AG20443 (cell line): ENCODE results near the gene ASB18.

ENCODE experiments used
- DNase-seq: peaks from one replicate; pipeline ENCODE4 v3.0.0; 2012; ENCODE audit warnings: low spot score, mixed read lengths

Gene ASB18

DNA sequence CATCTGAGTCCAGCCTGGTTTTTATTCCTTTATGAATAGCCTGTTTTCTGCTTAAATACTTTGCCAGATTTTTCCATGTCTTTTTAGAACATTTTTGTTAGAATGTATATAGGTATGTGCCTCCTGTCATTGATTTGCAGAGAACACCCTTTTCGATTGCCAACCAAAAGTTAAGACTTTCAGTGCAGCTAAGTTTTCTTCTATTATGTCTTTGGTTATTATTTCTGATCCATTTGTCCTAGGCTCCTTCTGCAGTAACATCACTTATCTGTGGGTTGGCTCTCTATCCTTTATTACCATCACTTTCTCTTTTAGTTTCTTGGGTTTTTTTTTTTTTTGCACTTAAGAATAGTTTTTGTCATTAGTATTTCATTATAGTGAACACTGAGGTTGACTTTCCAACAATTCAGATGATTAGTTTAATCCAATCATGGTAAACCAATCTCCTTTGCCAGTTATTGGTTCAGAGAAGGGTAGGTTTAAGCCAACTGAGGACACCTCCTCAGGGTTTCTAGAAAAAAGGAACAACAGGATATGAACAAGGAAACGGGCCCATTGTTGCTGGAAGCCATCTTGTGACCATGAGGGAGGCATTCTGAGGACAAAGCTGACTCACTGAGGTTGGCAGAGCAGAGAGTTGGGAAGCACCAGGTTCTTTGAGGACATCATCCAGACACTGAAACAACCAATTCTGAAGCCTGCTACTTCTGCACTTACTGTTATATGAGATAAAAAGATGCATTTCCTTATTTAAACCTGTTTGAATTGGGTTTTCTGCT is 58.1 kb downstream of the ASB18 start:
- DNase-seq, result no peak

DNA sequence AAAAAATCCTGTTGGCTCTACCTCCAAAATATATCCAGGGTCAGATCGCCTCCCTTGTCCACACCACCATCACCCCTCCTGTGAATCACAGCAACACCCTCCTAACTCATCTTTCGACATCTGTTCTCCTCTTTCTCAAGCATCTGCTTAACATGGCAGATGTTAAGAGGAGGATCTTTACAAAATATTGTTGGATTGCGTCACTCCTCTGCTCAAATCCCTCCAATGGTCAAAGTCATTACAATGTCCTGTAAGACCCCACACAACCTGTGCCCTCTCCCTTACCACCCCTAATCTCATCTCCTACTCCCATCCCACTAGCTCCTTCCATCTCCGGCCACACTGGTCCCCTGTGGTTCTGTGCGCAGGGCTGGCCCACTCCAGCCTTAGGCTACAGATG is 59.3 kb downstream of the ASB18 start:
- DNase-seq, result no peak

DNA sequence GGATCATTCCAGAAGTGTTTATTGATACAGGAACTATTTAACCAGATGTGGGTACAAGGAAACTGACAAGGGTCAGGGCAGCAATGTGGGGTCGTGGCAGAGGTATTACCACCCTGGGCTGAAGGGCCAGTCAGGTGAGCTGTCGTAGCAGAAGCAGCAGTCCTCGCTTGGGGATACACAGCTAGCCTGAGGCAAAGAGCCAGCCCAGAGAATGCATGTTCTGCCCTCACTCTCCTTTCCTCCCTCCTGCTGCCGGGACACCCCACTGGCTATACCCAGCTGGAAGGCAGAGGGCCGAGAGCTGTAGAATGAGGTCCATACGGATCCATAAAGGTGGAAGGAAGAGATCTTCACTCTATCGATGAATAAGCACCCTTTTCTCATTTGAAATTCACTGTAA is 63.8 kb downstream of the ASB18 start:
- DNase-seq, result no peak

DNA sequence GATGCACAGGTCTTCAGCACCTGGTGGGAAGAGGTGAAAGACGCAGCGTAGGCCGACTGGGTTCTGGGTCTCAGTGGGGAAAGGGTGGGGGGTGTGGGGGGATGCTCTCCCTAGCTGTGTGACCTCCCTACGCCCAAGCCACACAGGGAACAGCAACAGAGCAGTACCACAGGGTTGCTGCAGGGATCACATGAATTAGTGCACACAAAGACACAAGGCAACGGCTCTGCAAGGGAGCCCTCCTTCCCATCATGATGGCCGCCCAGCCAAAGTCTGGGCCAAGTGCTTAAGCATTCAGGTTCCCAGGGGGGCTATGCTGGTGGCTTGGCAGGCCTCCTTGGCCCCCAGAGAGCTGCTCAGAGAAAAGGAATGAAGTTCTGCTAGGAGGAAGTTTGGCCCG is 67.8 kb downstream of the ASB18 start:
- no peak for DNase-seq

DNA sequence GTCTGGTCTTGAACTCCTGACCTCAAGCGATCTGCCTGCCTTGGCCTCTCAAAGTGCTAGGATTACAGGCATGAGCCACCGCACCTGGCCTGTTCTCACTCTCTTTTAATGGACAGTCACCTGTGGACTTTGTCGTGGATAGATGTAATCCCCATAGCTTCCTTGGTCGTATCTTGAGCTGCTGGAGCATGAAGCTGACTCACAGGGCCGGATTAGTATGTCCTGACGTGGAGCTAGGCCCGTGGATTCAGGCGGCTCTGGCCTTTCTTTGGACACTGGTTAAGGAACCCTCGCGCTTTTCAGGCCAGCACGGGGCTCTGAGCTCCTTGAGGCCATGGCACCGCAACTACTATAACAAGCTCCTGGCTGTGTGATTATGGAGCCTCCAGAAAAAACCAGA is 68.5 kb downstream of the ASB18 start:
- no peak for DNase-seq

DNA sequence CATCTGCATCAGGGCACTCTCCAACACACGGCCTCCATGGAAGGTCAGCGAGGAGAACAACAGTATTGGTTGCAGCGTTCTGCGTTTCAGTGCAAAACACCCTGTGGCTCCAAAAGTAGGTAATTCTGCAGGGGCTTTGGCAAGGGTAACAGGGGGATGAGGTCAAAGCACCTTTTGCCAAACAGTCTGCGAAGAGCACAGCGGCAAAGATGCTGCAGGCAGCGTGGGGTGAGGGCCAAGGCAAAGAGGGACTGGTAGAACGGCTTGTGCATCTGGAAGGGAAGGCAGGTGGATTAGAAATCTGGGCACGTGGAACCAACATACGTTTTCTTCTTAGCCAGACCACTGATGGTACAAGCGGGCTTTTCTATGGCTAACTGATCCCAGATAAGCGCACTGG is 69.4 kb downstream of the ASB18 start:
- DNase-seq, result no peak

DNA sequence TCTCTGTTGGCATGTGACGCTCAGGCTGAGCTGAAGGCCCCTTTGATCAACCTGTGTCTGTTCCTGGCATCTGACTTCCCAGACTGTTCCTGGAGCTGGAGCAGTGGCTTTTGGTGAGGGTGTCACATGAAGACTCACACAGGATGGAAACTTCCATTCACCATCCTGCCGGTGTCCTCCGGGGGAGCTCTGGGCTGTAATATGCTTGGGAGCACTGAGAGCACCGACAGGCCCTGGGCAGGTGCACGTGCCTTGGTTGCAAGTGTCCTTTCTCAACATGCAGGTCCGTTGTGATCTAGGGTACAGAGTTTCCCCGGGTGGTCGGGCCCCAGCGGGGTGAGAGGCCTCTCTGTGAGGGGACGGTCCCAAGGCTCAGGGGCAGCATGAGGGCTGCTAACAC is 71.2 kb downstream of the ASB18 start:
- no peak for DNase-seq

DNA sequence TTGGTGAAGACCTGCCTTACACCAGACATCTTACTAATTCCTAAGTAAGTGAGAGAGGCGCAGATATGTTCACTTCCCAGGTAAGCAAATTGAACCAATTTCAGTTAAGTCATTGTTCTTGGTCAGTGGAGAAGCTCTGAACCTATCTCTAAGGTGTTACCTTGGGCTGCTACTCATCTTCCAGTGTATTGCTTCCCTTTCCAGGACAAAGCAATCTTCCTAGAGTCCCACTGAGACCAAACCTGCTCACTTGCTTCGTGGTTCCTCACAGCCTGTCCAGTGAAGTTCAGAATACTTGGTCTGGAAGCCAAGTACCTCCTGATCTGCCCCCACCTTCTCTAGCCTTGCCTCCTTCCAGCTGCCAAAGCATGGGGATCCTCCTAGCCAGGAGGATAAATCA is 73.5 kb downstream of the ASB18 start:
- no peak for DNase-seq

DNA sequence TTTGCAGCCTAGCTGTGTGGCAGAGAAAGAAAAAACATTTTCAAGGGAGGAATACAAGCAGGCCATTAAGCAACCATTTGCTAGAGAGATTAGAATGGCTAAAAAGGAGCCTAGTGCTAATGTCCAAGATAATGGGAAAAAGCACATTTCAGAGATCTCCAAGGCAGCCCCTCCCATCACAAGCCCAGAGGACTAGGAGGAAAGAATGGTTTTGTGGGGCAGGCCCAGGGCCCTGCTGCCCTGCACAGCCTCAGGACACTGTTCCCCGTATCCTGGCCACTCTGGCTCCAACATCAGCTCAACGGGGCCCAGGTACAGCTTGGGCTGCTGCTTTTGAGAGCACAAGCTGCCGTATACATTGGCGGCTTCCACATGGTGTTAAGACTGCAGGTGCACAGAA is 79.5 kb downstream of the ASB18 start:
- no peak for DNase-seq

DNA sequence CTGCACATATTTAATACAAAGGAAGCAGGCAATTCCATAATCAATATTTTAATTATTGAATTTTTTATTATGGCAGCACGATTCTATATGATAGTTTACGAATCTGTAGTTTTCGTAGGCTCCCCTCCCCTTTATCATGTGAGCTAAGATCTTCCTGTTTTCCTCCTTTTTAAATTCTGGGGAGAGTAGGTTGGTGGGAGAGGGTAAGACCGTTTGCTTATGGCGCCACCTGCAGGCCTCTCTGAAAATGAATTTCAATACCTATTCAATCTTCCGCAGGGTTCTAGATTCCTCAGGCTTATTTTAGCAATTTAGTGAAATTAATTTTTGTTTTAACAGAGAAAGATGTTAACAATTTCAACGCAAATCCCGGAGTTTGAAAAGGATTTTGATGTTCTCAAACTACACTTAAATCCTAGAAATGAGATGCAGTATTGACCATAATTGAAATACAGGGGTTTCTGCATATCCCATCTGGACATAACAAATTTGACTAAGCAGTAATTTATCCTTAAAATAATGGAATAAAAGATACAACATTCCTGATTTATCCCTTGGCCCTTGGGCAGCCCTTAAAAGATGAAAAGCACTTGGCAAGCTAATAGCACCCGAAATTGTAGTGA is 83.3 kb downstream of the ASB18 start:
- DNase-seq, result peak; percentile 74

DNA sequence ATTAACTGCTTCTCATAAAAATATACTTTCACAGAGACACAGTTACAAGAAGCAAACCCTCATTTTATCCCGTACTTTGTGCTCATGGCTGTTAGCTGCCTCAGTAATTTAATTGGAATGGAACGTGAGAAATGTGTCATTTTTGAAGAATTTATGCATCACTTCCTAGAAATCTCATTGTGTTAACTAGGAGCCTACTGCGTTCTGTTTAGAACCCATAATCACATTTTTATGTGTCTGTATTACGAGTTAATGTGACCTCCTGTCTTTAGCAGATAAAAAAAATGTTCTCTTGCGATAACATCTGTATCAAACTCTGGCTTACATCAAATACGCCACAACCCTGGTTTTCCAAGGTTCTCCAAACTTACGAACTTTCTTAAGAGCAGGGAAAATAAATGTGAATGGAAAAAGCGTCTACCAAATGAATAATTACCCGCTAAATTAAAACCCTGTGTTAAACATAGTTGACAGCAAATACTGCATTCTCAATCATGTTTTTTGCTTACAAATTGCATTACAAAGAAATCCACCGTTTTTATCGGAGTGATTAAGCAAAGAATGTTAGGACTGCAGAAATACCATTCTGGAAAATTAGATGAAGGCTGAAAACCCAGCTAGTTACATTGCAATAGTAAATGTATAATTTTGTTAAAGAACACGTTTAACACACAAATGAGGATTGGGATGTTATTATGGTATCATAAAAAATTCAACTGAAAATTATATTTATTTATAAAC is 84.0 kb downstream of the ASB18 start:
- DNase-seq, result peak; percentile 37

DNA sequence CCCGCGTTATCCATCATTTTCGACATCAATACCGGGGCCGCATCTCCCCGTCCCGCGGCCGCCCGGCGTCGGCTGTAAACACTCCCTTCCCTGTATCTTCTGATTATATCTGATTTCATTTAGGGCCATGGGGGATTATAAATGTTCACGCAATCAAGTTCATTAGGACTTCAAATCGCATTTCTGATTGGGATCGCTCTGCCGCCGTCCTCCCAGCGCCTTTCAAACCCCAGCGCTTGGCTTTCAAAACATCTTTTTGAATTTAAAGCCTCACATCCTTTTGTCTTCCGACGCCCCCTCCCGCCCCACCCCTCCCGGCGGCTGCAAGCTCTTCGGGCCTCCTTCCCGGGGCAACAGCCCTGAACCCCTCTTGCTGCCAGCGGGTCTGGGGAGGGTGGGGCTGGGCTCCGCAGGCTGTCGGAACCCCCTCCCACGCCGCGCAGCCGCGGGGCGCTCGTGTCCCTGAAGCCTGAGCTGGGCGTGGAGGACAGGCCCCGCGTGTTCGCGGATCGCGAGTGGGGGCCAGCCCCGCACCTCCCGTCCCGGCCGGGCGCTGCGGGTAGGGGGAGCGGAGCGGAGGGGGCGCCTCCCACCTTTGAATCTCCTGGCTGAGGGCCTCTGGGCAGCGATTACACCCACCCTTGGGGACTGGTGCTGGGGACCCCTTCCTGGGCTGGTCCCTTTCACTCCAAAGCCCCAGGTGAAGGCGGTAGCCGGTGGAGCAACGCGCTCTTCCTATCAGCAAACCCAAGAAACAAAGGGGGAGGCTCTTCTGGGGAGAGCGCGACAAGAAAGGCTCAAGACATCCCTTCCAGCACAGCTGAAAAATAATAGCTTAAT is 84.8 kb downstream of the ASB18 start:
- DNase-seq, result peak; percentile 40

DNA sequence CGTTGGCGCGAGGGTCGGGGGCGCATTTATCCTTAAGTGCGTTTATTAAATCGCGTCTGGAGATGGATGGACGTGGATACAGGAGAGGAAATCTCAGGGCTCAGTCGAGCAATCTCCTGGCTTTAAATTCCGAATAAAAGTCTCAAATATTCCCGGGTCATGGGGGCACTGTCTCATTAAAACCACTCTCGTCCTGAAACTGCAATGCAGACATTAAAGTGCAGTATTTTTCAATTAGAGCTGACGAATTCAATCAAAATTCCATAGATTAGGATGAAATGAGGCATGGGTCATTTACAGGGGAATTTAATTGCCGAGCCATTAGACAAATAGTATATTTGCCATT is 85.3 kb downstream of the ASB18 start:
- peak; percentile 18 for DNase-seq

DNA sequence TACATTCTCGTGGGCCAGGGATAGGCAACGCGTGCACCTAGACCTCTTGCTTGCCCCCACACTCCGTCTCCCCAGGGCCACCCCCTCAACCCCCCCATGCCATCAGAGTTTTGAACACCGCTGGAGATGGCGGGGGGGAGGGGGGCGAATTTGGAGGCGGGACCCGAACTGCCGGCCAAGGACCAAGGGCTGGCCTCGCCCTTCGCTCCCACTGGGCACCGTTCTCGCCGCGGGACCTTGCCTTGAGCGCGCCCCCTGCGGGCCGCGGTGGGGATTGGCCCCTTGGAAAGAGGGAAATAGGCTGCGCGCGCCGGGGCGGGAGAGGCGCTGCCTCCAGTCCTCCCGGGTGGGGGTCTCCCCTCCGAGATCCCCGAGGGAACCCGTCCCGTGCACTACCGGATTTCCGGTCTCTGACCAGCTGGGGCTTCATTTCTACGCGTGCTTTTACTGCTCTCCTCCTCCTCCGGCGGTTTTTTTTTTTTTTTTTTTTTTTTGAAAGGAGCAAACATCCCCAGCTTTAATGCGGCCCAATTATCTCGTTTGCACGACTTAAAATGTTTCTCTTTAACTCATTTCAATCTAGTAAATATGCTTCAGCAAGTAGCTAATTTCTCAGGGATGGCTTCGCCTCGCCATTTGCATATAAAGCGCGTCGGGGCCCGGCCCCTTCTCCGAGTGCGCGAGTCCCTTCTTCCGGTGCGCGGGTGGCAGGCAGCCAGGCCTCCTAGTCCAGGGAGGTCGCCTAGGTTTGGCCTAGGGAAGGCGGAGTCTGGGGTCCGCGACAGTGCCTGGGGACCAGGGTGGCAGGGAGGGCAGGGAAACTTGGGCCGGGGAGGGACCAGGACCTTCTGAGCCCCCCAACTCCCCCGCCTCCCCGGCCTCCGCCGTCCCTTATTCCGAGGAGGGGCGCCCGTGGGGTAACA is 86.0 kb downstream of the ASB18 start:
- DNase-seq, result peak; percentile 88

DNA sequence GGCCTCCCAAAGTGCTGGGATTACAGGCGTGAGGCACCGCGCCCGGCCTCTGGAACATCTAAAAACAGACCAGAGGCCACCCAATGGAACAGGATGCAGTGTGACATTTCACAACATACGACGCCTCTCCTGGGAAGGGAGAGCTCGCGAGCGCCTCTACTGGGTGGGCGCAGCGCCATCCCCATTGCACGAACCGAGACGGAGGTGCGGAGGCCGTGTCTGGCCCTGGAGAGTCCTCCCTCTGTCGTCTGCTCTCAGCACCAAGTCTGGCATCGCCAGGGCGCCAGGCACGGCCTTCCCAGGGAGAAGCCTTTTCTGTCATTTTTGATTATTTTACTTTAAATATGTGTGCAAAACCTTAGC is 86.6 kb downstream of the ASB18 start:
- DNase-seq, result peak; percentile 60

DNA sequence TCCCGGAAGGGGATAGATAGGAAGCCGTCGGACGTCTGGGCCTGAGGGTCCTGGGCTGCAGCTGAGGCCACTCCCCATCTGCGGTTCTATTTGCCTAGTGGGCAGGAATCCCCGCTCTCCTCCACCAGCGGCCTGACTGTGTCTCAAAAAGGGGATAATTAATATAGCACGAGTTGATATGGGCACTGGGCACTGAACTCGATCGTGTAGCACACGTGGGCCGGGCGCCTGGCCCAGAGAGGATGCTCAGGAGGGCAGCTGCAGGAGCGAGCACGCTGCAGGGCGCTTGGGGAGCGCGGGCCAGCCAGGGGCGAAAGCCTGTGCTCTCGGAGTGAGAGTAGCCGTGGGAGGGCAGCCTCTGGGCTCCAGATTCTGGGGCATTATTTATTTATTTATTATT is 87.3 kb downstream of the ASB18 start:
- peak; percentile 3 for DNase-seq

DNA sequence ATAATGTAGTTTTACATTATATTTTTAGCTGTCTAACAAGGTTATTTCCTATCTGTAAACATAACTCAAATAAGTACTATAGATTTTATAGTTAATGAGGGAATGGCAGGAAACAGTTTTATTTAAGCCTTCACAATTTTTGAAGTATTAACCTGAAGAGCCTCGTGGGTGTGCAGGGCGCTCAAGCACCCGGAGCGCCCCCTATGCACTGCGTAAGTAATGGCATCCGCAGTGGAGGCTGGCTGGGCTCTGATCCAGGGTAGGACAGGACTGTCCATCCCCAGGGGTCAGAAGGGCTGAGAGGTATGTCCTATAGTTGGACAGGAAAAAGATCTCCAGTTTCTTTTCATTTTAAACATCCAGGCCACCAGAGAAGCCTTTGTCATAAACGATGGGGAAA is 87.8 kb downstream of the ASB18 start:
- DNase-seq, result peak; percentile 25

DNA sequence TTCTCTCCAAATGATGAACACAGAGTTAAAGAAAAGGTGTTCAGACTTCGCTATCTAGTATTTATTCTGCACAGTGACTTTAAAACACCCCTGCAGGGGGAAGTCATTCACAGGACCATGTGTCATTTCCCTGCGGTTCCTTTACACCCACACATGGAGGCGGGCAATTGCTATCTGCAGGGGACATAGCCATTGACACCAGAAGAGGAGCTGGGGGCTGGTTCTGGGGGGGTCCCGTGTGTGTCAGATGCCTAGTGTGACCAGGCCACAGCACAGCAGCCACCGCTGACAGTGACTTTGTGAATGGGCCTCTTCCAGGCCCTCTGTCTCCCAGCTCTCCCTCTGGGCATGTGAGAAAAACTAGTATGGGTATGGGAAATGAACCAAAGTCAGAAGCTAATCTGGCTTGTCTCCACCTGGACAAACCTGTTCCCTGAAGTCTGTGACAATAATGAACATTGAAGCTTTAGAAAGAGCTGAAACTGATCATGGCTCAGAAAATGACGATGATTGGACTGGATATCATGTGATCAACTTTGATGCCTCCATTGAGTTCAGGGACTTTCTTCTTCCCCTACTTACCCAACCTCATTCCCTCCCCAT is 88.6 kb downstream of the ASB18 start:
- DNase-seq, result peak; percentile 12

DNA sequence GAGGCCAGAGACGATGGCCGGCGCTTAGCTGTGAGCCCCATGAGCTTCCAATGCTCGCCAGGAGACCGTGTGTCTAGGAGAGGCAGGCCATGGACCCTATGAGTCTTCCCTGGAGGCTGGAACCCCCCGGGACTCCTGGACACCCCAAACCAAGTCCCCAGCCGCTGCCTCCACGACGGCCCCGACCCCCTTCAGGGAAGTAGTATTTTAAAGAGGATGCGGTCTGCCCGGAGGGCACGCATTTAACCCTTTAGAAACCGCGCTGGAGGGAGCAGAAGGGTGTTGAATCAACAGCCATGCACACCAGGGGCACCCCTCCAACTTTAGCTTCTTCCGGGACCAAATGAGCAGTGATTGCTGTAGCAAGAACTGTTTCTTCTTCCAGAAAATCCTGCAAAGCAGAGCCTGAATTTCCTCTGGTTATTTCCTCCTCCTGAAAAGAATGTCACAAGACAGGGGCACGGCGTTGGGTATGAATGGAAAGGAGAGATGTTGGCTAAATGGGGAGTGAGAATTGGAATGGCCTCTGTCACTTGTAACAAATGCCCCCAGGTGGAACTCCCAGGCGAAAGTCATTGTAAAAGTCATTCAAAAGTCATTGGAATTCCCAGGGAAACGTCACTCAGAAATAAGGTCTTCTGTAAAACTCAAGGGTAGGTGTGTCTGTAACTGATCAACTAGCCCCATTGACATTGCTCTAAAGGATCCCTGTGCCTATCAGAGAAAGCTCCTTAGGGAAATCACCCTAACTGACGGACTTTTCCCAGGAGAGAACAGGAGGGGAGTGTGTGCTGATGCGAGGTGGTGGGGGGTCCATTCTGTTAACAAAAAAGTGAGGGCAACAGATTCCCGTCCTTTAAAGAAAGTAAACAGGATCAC is 90.2 kb downstream of the ASB18 start:
- DNase-seq, result no peak
